Endodermal cell (in vitro differentiated cells): ENCODE measurements around the gene IFITM10. TPM values are rescaled to one million over a fixed set of nuclear protein-coding genes. Genes with fewer than 3 reads are reported as not detected.

Experiments
- DNase-seq: peaks from one replicate; pipeline ENCODE4 v3.0.0-alpha.2; 2017
- H3K27ac ChIP-seq: 2 replicates; pipeline ENCODE4 v1.5.1; 2013; ENCODE audit warnings: mild to moderate bottlenecking, low read depth, low read length, moderate library complexity
- H3K27me3 ChIP-seq: 2 replicates; pipeline ENCODE4 v1.6.1; 2013; ENCODE audit warnings: mild to moderate bottlenecking, low read length, moderate library complexity; ENCODE audit not compliant: insufficient read depth, control insufficient read depth, poor library complexity, severe bottlenecking
- H3K36me3 ChIP-seq: 2 replicates; pipeline ENCODE4 v1.7.0; 2013; ENCODE audit warnings: mild to moderate bottlenecking, low read length, moderate library complexity; ENCODE audit not compliant: control insufficient read depth, insufficient read depth
- H3K4me1 ChIP-seq: one replicate; pipeline ENCODE4 v1.7.0; 2013; ENCODE audit warnings: low read length; ENCODE audit not compliant: control insufficient read depth, insufficient read depth
- H3K4me3 ChIP-seq: 2 replicates; pipeline ENCODE4 v1.5.1; 2013; ENCODE audit warnings: mild to moderate bottlenecking, low read length, moderate library complexity
- H3K9ac ChIP-seq: 2 replicates; pipeline ENCODE4 v1.6.1; 2013; ENCODE audit warnings: mild to moderate bottlenecking, low read length, moderate library complexity; ENCODE audit not compliant: poor library complexity, severe bottlenecking; ENCODE audit errors: extremely low read depth
- H3K9me3 ChIP-seq: 2 replicates; pipeline ENCODE4 v1.6.1; 2013; ENCODE audit warnings: mild to moderate bottlenecking, low read length, moderate library complexity; ENCODE audit not compliant: control insufficient read depth
- H3K27ac Mint-ChIP-seq: 2 replicates; pipeline ENCODE4 v1.8.0; 2020; ENCODE audit warnings: mixed read lengths
- H3K27me3 Mint-ChIP-seq: 2 replicates; pipeline ENCODE4 v1.8.0; 2021; ENCODE audit warnings: mild to moderate bottlenecking, mixed read lengths; ENCODE audit not compliant: insufficient read depth
- H3K36me3 Mint-ChIP-seq: 2 replicates; pipeline ENCODE4 v1.8.0; 2020; ENCODE audit warnings: low read depth, mixed read lengths
- H3K4me1 Mint-ChIP-seq: 2 replicates; pipeline ENCODE4 v1.8.0; 2020; ENCODE audit warnings: mixed read lengths
- H3K4me3 Mint-ChIP-seq: 2 replicates; pipeline ENCODE4 v1.8.0; 2020; ENCODE audit warnings: mild to moderate bottlenecking, moderate library complexity, mixed read lengths
- H3K9me3 Mint-ChIP-seq: 2 replicates; pipeline ENCODE4 v1.8.0; 2020; ENCODE audit warnings: mild to moderate bottlenecking, mixed read lengths
- WGBS, 2 experiments: methylation state at CpG; one replicate each; pipeline versions ENCODE4 v1.1.5 to v1.1.7; 2013; ENCODE audit warnings: missing lambda C conversion rate in 2 of 2, mixed read lengths in 1 of 2; ENCODE audit not compliant: insufficient coverage in 1 of 2, insufficient read length in 1 of 2; 5-methylcytosine and 5-hydroxymethylcytosine counted together
- total RNA-seq, 2 donors: library from RNA; stranded (reverse); fragmentation: NEBNext Ultra II Directional in 1 of 2; extraction: Animal tissue kit (Norgen Biotek cat#: 25700) in 1 of 2; gene quantifications; 2 replicates in 1 of 2; 3 replicates in 1 of 2; pipeline ENCODE4 v1.2.1, GENCODE V29; 2021
- TF ChIP-seq, protein P1 (sequence below): fragments of 200-600 bp; sonication (generic); conservative IDR thresholded peaks from 2 replicates; pipeline ENCODE4 v1.5.0; 2021; ENCODE audit warnings: antibody characterized with exemption, mild to moderate bottlenecking

Gene IFITM10
- total RNA-seq, 2 donors from 2014 or later = 0.75 to 1.0 TPM

- H3K9me3 Mint-ChIP-seq = no peaks in the 10 kb centered on the region
- H3K4me1 Mint-ChIP-seq = peaks cover 2% of the 10 kb centered on the region
- no peaks in the 10 kb centered on the region for H3K9me3 ChIP-seq
- no peaks in the 10 kb centered on the region for H3K27me3 ChIP-seq
- peaks cover 3% of the 10 kb centered on the region for H3K36me3 ChIP-seq
- H3K36me3 Mint-ChIP-seq = no peaks in the 10 kb centered on the region
- H3K4me1 ChIP-seq = peaks cover 6% of the 10 kb centered on the region
- 0 to 2% methylated on average over 13 to 85 of the region's 85 CpGs for WGBS, 2 experiments
- peak within 1 kb of the TSS; percentile 86 for H3K4me3 ChIP-seq
- peak within 1 kb of the TSS; percentile 51 for H3K27ac ChIP-seq
- H3K27ac Mint-ChIP-seq = peak within 1 kb of the TSS; percentile 93
- TF ChIP-seq, protein P1, sequence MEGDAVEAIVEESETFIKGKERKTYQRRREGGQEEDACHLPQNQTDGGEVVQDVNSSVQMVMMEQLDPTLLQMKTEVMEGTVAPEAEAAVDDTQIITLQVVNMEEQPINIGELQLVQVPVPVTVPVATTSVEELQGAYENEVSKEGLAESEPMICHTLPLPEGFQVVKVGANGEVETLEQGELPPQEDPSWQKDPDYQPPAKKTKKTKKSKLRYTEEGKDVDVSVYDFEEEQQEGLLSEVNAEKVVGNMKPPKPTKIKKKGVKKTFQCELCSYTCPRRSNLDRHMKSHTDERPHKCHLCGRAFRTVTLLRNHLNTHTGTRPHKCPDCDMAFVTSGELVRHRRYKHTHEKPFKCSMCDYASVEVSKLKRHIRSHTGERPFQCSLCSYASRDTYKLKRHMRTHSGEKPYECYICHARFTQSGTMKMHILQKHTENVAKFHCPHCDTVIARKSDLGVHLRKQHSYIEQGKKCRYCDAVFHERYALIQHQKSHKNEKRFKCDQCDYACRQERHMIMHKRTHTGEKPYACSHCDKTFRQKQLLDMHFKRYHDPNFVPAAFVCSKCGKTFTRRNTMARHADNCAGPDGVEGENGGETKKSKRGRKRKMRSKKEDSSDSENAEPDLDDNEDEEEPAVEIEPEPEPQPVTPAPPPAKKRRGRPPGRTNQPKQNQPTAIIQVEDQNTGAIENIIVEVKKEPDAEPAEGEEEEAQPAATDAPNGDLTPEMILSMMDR = peak; percentile 26
- H3K9ac ChIP-seq = peak within 1 kb of the TSS; percentile 77
- peak; percentile 93 for DNase-seq
- H3K27me3 Mint-ChIP-seq = peaks cover 1% of the 10 kb centered on the region
- peak within 1 kb of the TSS; percentile 81 for H3K4me3 Mint-ChIP-seq
Measured at GRCh38 chr11:1763796-1764661, 13.6 kb upstream of the IFITM10 start, which contains the start of gene CTSD. Gene CTSD (minus strand): TSS chr11:1763927. CDS start chr11:1763859, 68 bp downstream.

GRCh38 chr11:1763336-1763795 lies 13.0 kb upstream of the IFITM10 start:
- Mint-ChIP-seq H3K36me3 (peaks cover 3% of the 10 kb centered on the region), H3K27ac (no peak overlapping the region), H3K9me3 (no peaks in the 10 kb centered on the region), H3K4me1 (peaks cover 2% of the 10 kb centered on the region), H3K27me3 (peaks cover 1% of the 10 kb centered on the region), H3K4me3 (peak overlapping the region; percentile 81)
- peaks cover 6% of the 10 kb centered on the region for H3K4me1 ChIP-seq
- no peaks in the 10 kb centered on the region for H3K27me3 ChIP-seq
- H3K4me3 ChIP-seq = peak overlapping the region; percentile 86
- DNase-seq = no peak
- peak overlapping the region; percentile 77 for H3K9ac ChIP-seq
- WGBS, 2 experiments = 0 to 2% methylated on average over 10 to 32 of the region's 32 CpGs
- peaks cover 3% of the 10 kb centered on the region for H3K36me3 ChIP-seq
- peak overlapping the region; percentile 51 for H3K27ac ChIP-seq
- no peaks in the 10 kb centered on the region for H3K9me3 ChIP-seq
- TF ChIP-seq, protein P1 = no peak

DNA sequence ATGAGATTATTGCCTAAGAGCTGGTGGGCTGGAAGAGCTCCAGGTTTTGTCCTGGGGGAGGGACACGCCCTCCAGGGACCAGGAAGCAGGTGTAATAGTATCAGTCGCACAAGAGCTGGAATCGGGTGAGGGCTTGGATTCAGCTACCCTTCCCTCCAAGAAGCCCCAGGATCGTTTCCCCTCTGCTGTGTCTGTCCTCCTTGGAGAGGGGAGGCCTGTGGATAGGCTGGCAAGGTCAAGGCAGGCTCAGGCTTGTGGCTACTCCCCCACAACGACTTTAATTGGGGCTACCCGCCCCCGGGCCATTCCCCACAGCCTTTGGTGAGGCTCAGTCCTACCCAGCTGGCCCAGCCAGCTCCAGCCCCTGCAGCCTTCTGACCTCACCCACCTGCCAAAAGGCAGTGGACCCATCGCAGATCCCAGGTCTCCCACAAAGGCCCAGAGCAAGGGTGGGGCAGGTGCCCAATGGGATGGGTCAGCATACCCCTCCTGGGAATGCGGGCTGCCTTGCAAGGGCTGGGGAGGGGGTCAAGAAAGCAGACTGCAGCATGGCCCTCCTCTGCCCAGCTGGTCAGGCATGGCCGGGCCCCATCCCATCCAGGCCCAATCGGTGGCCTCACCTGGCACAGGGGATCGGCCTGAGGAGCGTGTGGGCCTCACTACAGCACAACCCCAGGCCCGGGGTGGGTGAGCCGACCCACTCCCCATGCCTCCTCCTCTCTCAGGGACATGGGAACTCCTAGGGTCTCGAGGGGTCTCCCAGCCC lies 12.3 kb upstream of the IFITM10 start:
- Histone ChIP-seq H3K9me3 (no peaks in the 10 kb centered on the region), H3K36me3 (peaks cover 3% of the 10 kb centered on the region), H3K27me3 (no peaks in the 10 kb centered on the region), H3K9ac (peak overlapping the region; percentile 77), H3K27ac (no peak overlapping the region), H3K4me1 (peaks cover 6% of the 10 kb centered on the region), H3K4me3 (peak overlapping the region; percentile 86)
- 71 to 75% methylated on average over 8 to 16 of the region's 16 CpGs for WGBS, 2 experiments
- TF ChIP-seq, protein P1 = no peak
- Mint-ChIP-seq H3K4me3 (peak overlapping the region; percentile 81), H3K27me3 (peaks cover 1% of the 10 kb centered on the region), H3K9me3 (no peaks in the 10 kb centered on the region), H3K36me3 (peaks cover 3% of the 10 kb centered on the region), H3K27ac (no peak overlapping the region), H3K4me1 (peaks cover 2% of the 10 kb centered on the region)
- DNase-seq = no peak
